Left kidney (tissue), 2 donors: ENCODE measurements around the gene SNRPA. TPM values are rescaled to one million over a fixed set of nuclear protein-coding genes. Genes with fewer than 3 reads are reported as not detected.
"Not testable (repeated sequence)": the region's sequence is repeated elsewhere in the genome, so short reads cannot be mapped to it uniquely, and the experiment has no call there.

Experiments used
- DNase-seq: peaks from one replicate; pipeline ENCODE4 v3.0.0-alpha.2; 2013
- polyA plus RNA-seq: library from polyadenylated mRNA; unstranded; fragments of 120-200 nt; gene quantifications from one replicate; pipeline ENCODE4 v1.2.1, GENCODE V29; 2013; ENCODE audit not compliant: insufficient read length

Gene SNRPA
- polyA plus RNA-seq, 1 donor, result 117 TPM

GRCh38 chr19:40800997-40801377, 50.0 kb downstream of the SNRPA start:
- no peak for DNase-seq

GRCh38 chr19:40801426-40802299, 50.7 kb downstream of the SNRPA start:
- DNase-seq, result no peak

DNA sequence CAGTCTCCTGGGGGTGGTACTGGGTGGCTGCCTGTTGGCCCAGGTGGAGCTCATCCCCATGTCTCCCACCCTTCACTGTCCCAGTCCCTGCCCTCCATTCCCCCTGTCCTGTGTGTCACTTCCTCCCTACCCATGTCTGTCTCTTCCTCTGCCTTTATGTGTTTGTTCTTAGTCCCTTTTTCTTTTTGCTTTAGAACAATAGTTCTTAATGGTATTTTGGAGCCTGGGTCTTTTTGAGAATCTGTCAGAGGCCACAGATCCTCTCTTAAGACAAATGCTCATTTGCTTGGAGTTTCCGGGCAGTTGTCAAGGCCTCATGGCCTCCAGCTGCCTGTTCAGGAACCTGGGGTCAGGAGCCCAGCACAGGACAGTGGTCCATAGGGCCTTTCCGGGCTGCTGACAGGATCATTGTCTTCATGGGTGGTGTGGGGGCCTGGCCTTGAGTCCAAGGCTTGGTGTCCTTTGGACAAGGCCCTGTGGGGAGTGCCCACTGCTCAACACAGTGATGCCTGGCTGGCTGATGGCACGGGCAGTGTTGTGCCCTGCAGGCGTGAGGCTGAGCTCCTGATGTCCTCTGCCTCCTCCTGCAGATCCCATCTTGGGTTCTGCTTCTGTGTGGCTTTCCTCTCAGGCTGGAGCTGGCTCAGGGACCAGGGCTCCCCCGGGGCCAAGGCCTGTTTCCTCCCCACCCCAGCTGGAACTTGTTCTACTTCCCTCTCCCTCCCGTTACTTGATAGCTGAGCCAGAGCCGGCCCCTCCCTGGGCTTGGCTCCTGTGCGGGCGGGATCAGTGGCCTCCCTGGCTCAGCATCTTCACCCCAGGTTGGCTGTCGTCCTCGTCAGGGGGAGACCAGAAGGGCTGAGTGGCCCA, 51.5 kb downstream of the SNRPA start:
- no peak for DNase-seq

DNA sequence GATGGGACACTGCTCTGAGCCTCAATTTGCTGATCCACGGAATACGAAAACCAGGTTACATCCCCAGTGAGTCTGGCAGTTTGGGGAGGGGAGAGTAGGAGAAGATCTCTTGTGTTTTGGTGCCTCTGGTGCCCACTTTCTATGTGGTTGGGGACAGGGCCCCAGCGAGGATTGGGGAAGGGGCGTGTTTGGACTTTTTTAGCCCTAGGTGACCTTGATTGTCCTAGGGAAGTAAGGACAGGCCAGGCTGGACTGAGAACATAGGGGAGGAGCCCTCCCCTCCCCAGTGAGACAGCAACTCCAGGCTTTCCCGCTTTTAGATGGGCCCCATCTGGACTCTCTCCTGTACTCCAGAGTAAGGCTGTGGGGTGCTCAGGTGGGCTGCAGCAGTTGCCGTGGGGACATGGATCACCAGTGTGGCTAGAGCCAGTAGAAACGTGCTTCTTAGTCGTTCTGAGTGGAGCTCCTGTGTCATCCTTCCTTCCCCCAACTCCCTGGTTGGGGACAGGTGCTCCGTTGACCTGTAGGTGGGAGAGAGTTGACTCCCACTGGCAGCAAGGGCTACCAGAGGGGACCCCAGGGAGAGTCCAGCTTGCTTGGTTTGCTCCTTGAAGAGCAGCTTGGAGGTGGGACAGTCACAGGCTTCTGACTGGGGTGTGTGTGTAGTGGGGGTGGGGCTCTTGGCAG, 52.3 kb downstream of the SNRPA start:
- no peak for DNase-seq

GRCh38 chr19:40803857-40804782, 53.1 kb downstream of the SNRPA start:
- DNase-seq, result no peak

GRCh38 chr19:40804783-40805242, 53.8 kb downstream of the SNRPA start:
- no peak for DNase-seq

DNA sequence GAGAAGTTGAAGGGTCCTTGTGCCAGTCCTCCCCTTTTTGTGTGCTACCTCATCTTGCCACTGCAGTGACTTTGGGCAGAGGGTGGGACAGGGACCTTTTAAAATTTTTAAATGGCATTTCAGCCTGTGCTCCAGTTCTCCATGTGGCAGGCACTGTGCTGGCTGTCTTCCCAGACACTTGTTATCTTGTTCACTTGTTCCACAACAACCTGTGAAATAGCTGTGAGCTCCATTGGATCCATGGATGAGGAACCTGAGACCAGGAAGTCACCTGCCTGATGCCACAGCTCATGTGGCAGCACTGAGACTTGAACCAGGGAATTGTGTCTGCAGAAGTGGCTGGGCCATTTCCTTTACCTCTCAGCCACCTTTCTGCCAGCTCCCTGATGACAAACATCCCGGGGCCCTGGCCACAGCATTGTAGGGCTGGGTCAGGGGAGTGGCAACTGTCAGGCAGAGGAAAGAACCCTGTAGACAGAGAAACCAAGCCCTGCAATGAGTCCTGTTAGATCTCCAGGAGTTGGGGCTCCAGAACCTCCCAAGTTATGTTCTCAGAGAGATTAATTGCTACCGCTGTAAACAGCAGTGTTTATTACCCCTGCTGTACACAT, 54.4 kb downstream of the SNRPA start:
- DNase-seq, result no peak

GRCh38 chr19:40806423-40807146, 55.6 kb downstream of the SNRPA start:
- DNase-seq, result peak; percentile 96

- DNase-seq, result no peak
These were observed 56.4 kb downstream of the SNRPA start for GRCh38 chr19:40807147-40808020.

- no peak for DNase-seq
These were observed 57.0 kb downstream of the SNRPA start for GRCh38 chr19:40808021-40808325.

GRCh38 chr19:40808497-40808896, 57.5 kb downstream of the SNRPA start:
- DNase-seq, result no peak

- no peak for DNase-seq
These were observed 58.5 kb downstream of the SNRPA start for GRCh38 chr19:40809358-40810086.

- no peak for DNase-seq
These were observed 59.2 kb downstream of the SNRPA start for GRCh38 chr19:40810160-40810559.

DNA sequence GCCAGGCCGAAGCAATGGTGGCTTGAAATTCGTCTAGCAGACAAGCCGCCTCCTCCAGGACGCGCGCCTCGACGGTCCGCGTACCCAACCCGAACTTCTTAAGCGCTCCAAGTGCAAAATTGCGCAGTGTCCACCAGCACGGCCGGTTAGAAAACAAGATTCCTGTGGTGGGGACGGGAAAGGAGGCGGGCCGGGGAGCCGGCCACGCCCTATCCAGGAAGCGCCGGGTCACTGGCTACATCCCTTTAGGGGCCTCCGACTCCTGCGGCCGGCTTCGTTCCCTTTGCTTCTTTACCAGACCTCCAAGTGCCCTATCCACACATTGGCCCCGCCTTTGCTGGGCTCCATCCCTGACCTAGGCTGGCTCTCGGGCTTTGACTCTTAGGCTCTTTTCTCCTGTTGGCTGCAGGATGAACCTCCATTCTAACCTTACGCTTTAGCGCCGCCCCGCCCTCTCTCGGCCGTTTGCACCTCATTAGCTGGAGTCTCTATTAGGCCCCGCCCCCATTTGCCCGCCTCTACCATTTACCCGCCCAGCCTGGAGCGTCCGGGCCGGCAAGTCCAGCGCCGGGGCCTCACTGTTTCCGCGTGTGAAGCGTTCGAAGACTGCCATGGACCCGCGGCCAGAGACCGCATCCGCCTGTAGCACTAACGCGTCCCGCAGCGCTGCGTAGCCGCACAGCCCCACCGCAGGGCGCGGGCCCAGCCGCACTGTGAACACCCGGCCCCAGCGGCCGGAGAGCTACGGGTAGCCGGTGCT, 59.8 kb downstream of the SNRPA start:
- DNase-seq, result peak; percentile 71

GRCh38 chr19:40811478-40812341, 60.7 kb downstream of the SNRPA start:
- DNase-seq, result no peak

DNA sequence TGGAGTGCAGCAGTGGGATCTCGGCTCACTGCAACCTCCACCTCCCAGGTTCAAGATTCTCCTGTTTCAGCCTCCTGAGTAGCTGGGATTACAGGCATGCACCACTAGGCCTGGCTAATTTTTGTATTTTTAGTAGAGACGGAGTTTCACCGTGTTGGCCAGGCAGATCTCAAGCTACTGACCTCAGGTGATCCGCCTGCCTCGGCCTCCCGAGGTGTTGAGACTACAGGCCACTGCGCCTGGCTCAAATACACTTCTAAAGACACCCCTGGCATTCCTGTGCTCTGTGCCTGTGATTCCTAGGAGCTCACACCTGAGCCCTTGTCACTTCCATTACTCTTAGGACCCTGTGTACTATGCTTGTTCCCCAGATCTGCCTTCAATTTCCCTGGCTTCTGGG, 61.6 kb downstream of the SNRPA start:
- DNase-seq, result not testable (repeated sequence)

DNA sequence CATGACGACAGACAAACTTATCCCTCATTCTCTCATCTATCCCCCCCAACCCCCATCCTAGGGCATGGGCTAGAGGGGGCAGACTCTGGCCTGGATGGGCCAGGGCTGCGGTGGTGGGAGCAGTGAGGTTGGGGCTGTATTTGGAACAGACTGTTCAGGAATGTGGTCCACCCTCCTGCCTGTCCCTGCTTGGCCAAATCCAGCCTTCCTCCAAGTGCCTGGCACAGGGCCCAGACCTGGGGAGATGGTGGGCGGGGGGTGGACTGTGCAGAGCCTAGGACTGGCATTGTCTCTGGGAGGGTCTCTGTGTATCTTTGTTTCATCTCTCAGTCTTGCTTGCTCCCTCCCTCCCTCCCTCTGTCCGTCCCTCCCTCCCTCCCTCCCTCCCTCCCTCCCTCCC, 62.2 kb downstream of the SNRPA start:
- no peak for DNase-seq
